ENCODE data around the gene SHC3. TPM values are rescaled to one million over a fixed set of nuclear protein-coding genes. Genes with fewer than 3 reads are reported as not detected.

SHC3 gene, protein sequence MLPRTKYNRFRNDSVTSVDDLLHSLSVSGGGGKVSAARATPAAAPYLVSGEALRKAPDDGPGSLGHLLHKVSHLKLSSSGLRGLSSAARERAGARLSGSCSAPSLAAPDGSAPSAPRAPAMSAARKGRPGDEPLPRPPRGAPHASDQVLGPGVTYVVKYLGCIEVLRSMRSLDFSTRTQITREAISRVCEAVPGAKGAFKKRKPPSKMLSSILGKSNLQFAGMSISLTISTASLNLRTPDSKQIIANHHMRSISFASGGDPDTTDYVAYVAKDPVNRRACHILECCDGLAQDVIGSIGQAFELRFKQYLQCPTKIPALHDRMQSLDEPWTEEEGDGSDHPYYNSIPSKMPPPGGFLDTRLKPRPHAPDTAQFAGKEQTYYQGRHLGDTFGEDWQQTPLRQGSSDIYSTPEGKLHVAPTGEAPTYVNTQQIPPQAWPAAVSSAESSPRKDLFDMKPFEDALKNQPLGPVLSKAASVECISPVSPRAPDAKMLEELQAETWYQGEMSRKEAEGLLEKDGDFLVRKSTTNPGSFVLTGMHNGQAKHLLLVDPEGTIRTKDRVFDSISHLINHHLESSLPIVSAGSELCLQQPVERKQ
- total RNA-seq = under 0.01 and 0.36 TPM in 2 replicates

DNA sequence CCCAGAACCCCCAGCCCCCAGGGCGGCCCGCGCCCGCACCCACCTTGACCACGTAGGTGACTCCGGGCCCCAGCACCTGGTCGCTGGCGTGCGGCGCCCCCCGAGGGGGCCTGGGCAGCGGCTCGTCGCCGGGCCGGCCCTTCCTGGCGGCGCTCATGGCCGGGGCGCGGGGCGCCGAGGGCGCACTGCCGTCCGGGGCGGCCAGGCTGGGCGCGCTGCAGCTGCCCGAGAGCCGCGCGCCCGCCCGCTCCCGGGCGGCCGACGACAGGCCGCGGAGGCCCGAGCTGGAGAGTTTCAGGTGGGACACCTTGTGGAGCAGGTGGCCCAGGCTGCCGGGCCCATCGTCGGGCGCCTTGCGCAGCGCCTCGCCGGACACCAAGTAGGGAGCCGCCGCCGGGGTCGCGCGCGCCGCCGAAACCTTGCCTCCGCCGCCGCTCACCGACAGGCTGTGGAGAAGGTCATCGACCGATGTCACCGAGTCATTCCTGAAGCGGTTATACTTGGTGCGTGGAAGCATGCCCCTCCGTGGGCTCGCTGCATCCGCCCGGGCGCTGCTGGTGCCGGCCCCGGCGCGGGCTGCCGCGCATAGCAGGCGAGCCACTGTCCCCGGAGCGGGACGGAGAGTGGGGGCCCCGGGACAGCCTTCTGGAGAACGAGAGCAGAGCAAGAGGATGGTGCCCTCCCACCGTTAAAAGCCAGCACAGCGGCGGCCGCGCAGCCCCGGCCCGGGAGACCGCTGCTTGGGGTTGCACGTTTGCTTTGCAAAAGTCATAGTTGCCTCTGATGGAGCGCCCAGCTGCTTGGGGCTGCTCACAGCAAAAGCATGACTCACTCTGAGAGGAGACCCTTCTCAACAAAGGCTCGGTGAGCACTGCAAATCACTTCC, at the start of gene SHC3:
Gene SHC3 (minus strand): TSS at position 875 of the 886 bp plus-strand sequence. CDS start 358 bp downstream, at position 517.
- no peaks in the 10 kb centered on the region for H4K20me1 ChIP-seq (ENCODE audit: insufficient read depth, low read length)
- peaks cover 36% of the 10 kb centered on the region for H3K27me3 ChIP-seq (ENCODE audit: insufficient read depth, low read length)
- peak within 1 kb of the TSS; percentile 73 for H3K4me3 ChIP-seq (ENCODE audit: insufficient read depth, low read length)
- no peaks in the 10 kb centered on the region for H3K36me3 ChIP-seq (ENCODE audit: insufficient read depth, low read length)
- H3K27ac ChIP-seq (ENCODE audit: low read depth, low read length) = peak within 1 kb of the TSS; percentile 78
- TF ChIP-seq, protein P1, sequence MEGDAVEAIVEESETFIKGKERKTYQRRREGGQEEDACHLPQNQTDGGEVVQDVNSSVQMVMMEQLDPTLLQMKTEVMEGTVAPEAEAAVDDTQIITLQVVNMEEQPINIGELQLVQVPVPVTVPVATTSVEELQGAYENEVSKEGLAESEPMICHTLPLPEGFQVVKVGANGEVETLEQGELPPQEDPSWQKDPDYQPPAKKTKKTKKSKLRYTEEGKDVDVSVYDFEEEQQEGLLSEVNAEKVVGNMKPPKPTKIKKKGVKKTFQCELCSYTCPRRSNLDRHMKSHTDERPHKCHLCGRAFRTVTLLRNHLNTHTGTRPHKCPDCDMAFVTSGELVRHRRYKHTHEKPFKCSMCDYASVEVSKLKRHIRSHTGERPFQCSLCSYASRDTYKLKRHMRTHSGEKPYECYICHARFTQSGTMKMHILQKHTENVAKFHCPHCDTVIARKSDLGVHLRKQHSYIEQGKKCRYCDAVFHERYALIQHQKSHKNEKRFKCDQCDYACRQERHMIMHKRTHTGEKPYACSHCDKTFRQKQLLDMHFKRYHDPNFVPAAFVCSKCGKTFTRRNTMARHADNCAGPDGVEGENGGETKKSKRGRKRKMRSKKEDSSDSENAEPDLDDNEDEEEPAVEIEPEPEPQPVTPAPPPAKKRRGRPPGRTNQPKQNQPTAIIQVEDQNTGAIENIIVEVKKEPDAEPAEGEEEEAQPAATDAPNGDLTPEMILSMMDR (IDR thresholded peaks at IDR 0.05; ENCODE audit: extremely low read depth, low read depth, low read length) = no peak
- H3K9me3 ChIP-seq (ENCODE audit: low read depth, low read length) = no peaks in the 10 kb centered on the region
- DNase-seq (ENCODE audit: insufficient read length, low spot score, missing footprints) = peak; percentile 73
- peaks cover 15% of the 10 kb centered on the region for H3K4me1 ChIP-seq (ENCODE audit: insufficient read depth, low read length)
- peak within 1 kb of the TSS; percentile 97 for H2AFZ ChIP-seq (ENCODE audit: low read length)
- peak within 1 kb of the TSS; percentile 99 for H3K4me2 ChIP-seq (ENCODE audit: insufficient read depth, low read length)
- no peaks in the 10 kb centered on the region for H3K79me2 ChIP-seq (ENCODE audit: insufficient read depth, low read length)

DNA sequence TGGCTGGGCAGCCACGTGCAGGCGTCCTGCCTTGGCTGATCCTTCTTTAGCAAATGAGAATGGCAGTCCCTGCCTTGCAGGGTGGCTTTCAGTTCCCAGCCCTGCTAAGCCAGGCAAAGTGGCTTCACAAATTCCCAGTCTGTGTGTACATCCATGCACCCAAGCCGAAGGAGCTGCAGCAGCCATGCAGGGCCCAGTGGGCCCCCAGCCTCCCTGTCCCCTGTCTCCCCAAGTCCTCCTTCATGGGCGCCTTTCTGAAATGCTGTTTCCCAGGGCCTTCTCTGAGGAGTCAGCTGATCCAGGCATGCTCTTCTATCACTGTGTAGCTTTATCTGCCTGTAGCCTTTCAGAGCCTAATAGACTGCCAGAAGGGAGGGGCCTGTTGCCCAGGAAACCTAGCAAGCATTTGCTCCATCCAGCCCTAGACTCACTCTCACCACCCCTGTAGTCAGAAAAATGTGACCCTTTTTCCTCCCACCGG, 47.4 kb upstream of the SHC3 start:
- Histone ChIP-seq H3K27me3 (ENCODE audit: insufficient read depth, low read length) (no peaks in the 10 kb centered on the region), H3K9me3 (ENCODE audit: low read depth, low read length) (no peaks in the 10 kb centered on the region), H2AFZ (ENCODE audit: low read length) (no peak overlapping the region), H3K27ac (ENCODE audit: low read depth, low read length) (no peak overlapping the region), H3K4me1 (ENCODE audit: insufficient read depth, low read length) (no peaks in the 10 kb centered on the region), H3K79me2 (ENCODE audit: insufficient read depth, low read length) (no peaks in the 10 kb centered on the region), H3K36me3 (ENCODE audit: insufficient read depth, low read length) (no peaks in the 10 kb centered on the region), H3K4me3 (ENCODE audit: insufficient read depth, low read length) (no peak overlapping the region), H3K4me2 (ENCODE audit: insufficient read depth, low read length) (no peak overlapping the region), H4K20me1 (ENCODE audit: insufficient read depth, low read length) (no peaks in the 10 kb centered on the region)
- DNase-seq (ENCODE audit: insufficient read length, low spot score, missing footprints) = no peak
- TF ChIP-seq, protein P1 (IDR thresholded peaks at IDR 0.05; ENCODE audit: extremely low read depth, low read depth, low read length) = no peak

DNA sequence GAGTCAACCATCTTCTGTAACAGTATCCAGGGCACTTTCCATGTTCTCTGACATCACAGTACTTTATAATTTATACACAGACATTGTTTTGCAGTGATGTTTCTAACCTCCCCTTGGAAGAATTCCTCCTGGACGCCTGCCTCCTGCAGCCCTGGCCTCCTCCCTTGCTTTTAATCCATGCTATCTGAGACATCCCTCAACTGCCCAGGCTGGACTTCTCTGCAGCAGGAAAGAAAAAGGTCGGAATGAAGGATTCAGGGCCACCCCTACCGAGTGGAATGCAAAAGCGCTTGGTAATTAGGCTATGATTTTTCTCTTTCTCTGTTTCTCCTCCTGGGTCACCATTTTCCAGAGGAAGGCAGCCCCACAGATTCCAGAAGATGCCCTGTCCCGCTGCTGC, 47.0 kb upstream of the SHC3 start:
- H3K36me3 ChIP-seq (ENCODE audit: insufficient read depth, low read length) = no peaks in the 10 kb centered on the region
- H3K9me3 ChIP-seq (ENCODE audit: low read depth, low read length) = no peaks in the 10 kb centered on the region
- no peak overlapping the region for H3K27ac ChIP-seq (ENCODE audit: low read depth, low read length)
- no peaks in the 10 kb centered on the region for H3K27me3 ChIP-seq (ENCODE audit: insufficient read depth, low read length)
- no peaks in the 10 kb centered on the region for H3K79me2 ChIP-seq (ENCODE audit: insufficient read depth, low read length)
- no peak overlapping the region for H3K4me3 ChIP-seq (ENCODE audit: insufficient read depth, low read length)
- no peaks in the 10 kb centered on the region for H4K20me1 ChIP-seq (ENCODE audit: insufficient read depth, low read length)
- no peak overlapping the region for H2AFZ ChIP-seq (ENCODE audit: low read length)
- DNase-seq (ENCODE audit: insufficient read length, low spot score, missing footprints) = no peak
- TF ChIP-seq, protein P1 (IDR thresholded peaks at IDR 0.05; ENCODE audit: extremely low read depth, low read depth, low read length) = no peak
- H3K4me2 ChIP-seq (ENCODE audit: insufficient read depth, low read length) = no peak overlapping the region
- no peaks in the 10 kb centered on the region for H3K4me1 ChIP-seq (ENCODE audit: insufficient read depth, low read length)

Data from osteoblast (primary cell).